HEK293 (cell line): ENCODE results near the gene NAPA.

ENCODE experiments used
- CTCF ChIA-PET: fragments of 350-600 bp; formaldehyde crosslinking; extraction: SDS; loops from one replicate; lab custom pipeline; 2021; ENCODE audit warnings: antibody characterized with exemption; lab: Yijun Ruan, JAX
- POLR2A ChIA-PET: fragments of 300-600 bp; formaldehyde crosslinking; extraction: SDS; loops from one replicate; lab custom pipeline; 2020; ENCODE audit warnings: antibody characterized with exemption, inconsistent platforms; lab: Yijun Ruan, JAX
- H3K27ac ChIP-seq: fragments of 200-500 bp; sonication (Bioruptor generic); 2 replicates; pipeline ENCODE4 v1.5.1; 2014; ENCODE audit warnings: low read depth, low read length, control low read depth, inconsistent platforms; ENCODE audit errors: extremely low read depth
- H3K36me3 ChIP-seq, 2 experiments: fragments of 200-500 bp in 1 of 2; sonication (Bioruptor generic) in 1 of 2; 1 replicate in 1 of 2; 2 replicates in 1 of 2; pipeline ENCODE4 v1.5.1; 2014 to 2017; ENCODE audit warnings: inconsistent platforms in 2 of 2, low read length in 2 of 2; ENCODE audit not compliant: control insufficient read depth in 2 of 2, insufficient read depth in 1 of 2
- H3K4me1 ChIP-seq: fragments of 200-500 bp; sonication (Bioruptor generic); 2 replicates; pipeline ENCODE4 v1.5.1; 2014; ENCODE audit warnings: mild to moderate bottlenecking, low read length, inconsistent platforms; ENCODE audit not compliant: control insufficient read depth, insufficient read depth
- H3K4me3 ChIP-seq: 2 replicates; pipeline ENCODE4 v1.5.1; 2011; ENCODE audit warnings: low read depth, mild to moderate bottlenecking, control low read depth, low read length, moderate library complexity
- H3K9me3 ChIP-seq: fragments of 200-500 bp; sonication (Bioruptor generic); 2 replicates; pipeline ENCODE4 v1.5.1; 2014; ENCODE audit warnings: low read depth, low read length, inconsistent platforms; ENCODE audit not compliant: control insufficient read depth, insufficient read depth
- AEBP2 ChIP-seq: fragments of 450-650 bp; formaldehyde crosslinking; IDR thresholded peaks from 2 replicates; pipeline ENCODE4 v1.5.1; 2016; ENCODE audit warnings: missing biosample characterization, missing genetic modification characterization, borderline replicate concordance
- EGR2 ChIP-seq: fragments of 450-650 bp; formaldehyde crosslinking; IDR thresholded peaks from 2 replicates; pipeline ENCODE4 v1.5.1; 2016; ENCODE audit warnings: low read depth, missing biosample characterization, missing genetic modification characterization
- GLIS2 ChIP-seq: fragments of 450-650 bp; formaldehyde crosslinking; IDR thresholded peaks from 2 replicates; pipeline ENCODE4 v1.5.1; 2016; ENCODE audit warnings: missing biosample characterization, missing genetic modification characterization
- PRDM1 ChIP-seq: fragments of 450-650 bp; formaldehyde crosslinking; IDR thresholded peaks from 2 replicates; pipeline ENCODE4; 2016; ENCODE audit warnings: missing biosample characterization, missing genetic modification characterization
- REST ChIP-seq: fragments of 450-650 bp; formaldehyde crosslinking; IDR thresholded peaks from 2 replicates; pipeline ENCODE4 v1.5.1; 2016; ENCODE audit warnings: missing biosample characterization, missing genetic modification characterization
- WT1 ChIP-seq: fragments of 450-650 bp; formaldehyde crosslinking; IDR thresholded peaks from 2 replicates; pipeline ENCODE4 v1.5.1; 2016; ENCODE audit warnings: missing biosample characterization, missing genetic modification characterization
- ZBTB20 ChIP-seq: fragments of 450-650 bp; formaldehyde crosslinking; IDR thresholded peaks from 2 replicates; pipeline ENCODE4 v1.5.1; 2016; ENCODE audit warnings: missing biosample characterization, missing genetic modification characterization
- ZBTB21 ChIP-seq: fragments of 450-650 bp; formaldehyde crosslinking; IDR thresholded peaks from 2 replicates; pipeline ENCODE4 v1.5.1; 2017; ENCODE audit warnings: missing biosample characterization, missing genetic modification characterization
- ZFP69B ChIP-seq: fragments of 450-650 bp; formaldehyde crosslinking; IDR thresholded peaks from 2 replicates; pipeline ENCODE4 v1.5.1; 2016; ENCODE audit warnings: missing biosample characterization, missing genetic modification characterization
- ZNF133 ChIP-seq: fragments of 450-650 bp; formaldehyde crosslinking; IDR thresholded peaks from 2 replicates; pipeline ENCODE4 v1.5.1; 2016; ENCODE audit warnings: missing biosample characterization, missing genetic modification characterization
- ZNF18 ChIP-seq: fragments of 450-650 bp; formaldehyde crosslinking; IDR thresholded peaks from 2 replicates; pipeline ENCODE4 v1.5.1; 2016; ENCODE audit warnings: missing biosample characterization, missing genetic modification characterization
- ZNF184 ChIP-seq: fragments of 450-650 bp; IDR thresholded peaks from 2 replicates; pipeline ENCODE4 v1.5.1; 2018; ENCODE audit warnings: missing biosample characterization, mild to moderate bottlenecking, missing genetic modification characterization
- ZNF280C ChIP-seq: fragments of 450-650 bp; formaldehyde crosslinking; IDR thresholded peaks from 2 replicates; pipeline ENCODE4 v1.5.1; 2016; ENCODE audit warnings: missing biosample characterization, missing genetic modification characterization
- ZNF292 ChIP-seq: fragments of 450-650 bp; formaldehyde crosslinking; IDR thresholded peaks from 2 replicates; pipeline ENCODE4 v1.5.1; 2016; ENCODE audit warnings: low read depth, missing biosample characterization, missing genetic modification characterization, borderline replicate concordance
- ZNF391 ChIP-seq: fragments of 450-650 bp; formaldehyde crosslinking; IDR thresholded peaks from 2 replicates; pipeline ENCODE4 v1.5.1; 2016; ENCODE audit warnings: low read depth, missing biosample characterization, missing genetic modification characterization, borderline replicate concordance
- ZNF580 ChIP-seq: fragments of 450-650 bp; formaldehyde crosslinking; IDR thresholded peaks from 2 replicates; pipeline ENCODE4 v1.5.1; 2016; ENCODE audit warnings: missing biosample characterization, missing genetic modification characterization
- ZNF621 ChIP-seq: fragments of 450-650 bp; formaldehyde crosslinking; IDR thresholded peaks from 2 replicates; pipeline ENCODE4 v1.5.1; 2017; ENCODE audit warnings: missing biosample characterization, missing genetic modification characterization
- ZNF645 ChIP-seq: fragments of 450-650 bp; formaldehyde crosslinking; IDR thresholded peaks from 2 replicates; pipeline ENCODE4; 2016; ENCODE audit warnings: missing biosample characterization, missing genetic modification characterization
- ZNF692 ChIP-seq: fragments of 450-650 bp; formaldehyde crosslinking; IDR thresholded peaks from 2 replicates; pipeline ENCODE4 v1.5.1; 2016; ENCODE audit warnings: missing biosample characterization, missing genetic modification characterization
- ZSCAN30 ChIP-seq: fragments of 450-650 bp; IDR thresholded peaks from 2 replicates; pipeline ENCODE4 v1.5.1; 2018; ENCODE audit warnings: missing biosample characterization, mild to moderate bottlenecking, missing genetic modification characterization, moderate library complexity

Gene NAPA

GRCh38 chr19:47450478-47450877, 64.4 kb downstream of the NAPA start:
- no peak overlapping the region for H3K27ac ChIP-seq
- POLR2A ChIA-PET: no interaction called here
- H3K4me3 ChIP-seq: no peak overlapping the region
- H3K4me1 ChIP-seq: peaks cover 4% of the 10 kb centered on the region; the same call in 1 of the 2 replicates
- TF ChIP-seq REST (peak; percentile 72), ZNF292 (tag by site-specific recombination) (no peak), ZNF280C (tag by site-specific recombination) (no peak), EGR2 (tag by site-specific recombination) (peak; percentile 55)
- CTCF ChIA-PET: interaction anchor here (1.2 kb wide), 2 partner anchors 12 to 14 kb away, joined by 5 to 7 read pairs; no protein-coding TSS in a partner anchor
- H3K9me3 ChIP-seq: no peaks in the 10 kb centered on the region
- no peaks in the 10 kb centered on the region for H3K36me3 ChIP-seq

- Histone ChIP-seq H3K4me1 (peaks cover 4% of the 10 kb centered on the region; the same call in 1 of the 2 replicates), H3K36me3 (no peaks in the 10 kb centered on the region), H3K4me3 (no peak overlapping the region), H3K9me3 (no peaks in the 10 kb centered on the region), H3K27ac (no peak overlapping the region)
- POLR2A ChIA-PET: interaction anchor here (1.5 kb wide), 1 partner anchor 24 kb away, joined by 3 read pairs; the partner anchor contains the start of gene SLC8A2
- TF ChIP-seq ZNF645 (tag by site-specific recombination) (no peak), GLIS2 (tag by site-specific recombination) (no peak), AEBP2 (no peak), ZNF184 (tag by site-specific recombination) (no peak), ZBTB21 (no peak), PRDM1 (tag by site-specific recombination) (no peak), ZNF391 (tag by site-specific recombination) (no peak), ZSCAN30 (tag by site-specific recombination) (no peak), ZNF580 (no peak), ZNF692 (tag by site-specific recombination) (peak; percentile 83), ZBTB20 (no peak), ZNF18 (tag by site-specific recombination) (no peak), ZFP69B (peak; percentile 81), WT1 (tag by site-specific recombination) (no peak), ZNF621 (no peak), ZNF133 (tag by site-specific recombination) (no peak)
- CTCF ChIA-PET: interaction anchor here (1.1 kb wide), 1 partner anchor 12 kb away, joined by 6 read pairs; no protein-coding TSS in a partner anchor
These were observed 66.5 kb downstream of the NAPA start for GRCh38 chr19:47448360-47448727.
